HG03066 (cell line): ENCODE data around the gene ARL10.
A peak's percentile ranks its signal among the peaks of the same experiment; 100 is the strongest.

Experiments
- ATAC-seq: cut with Tn5 transposase; IDR thresholded peaks from one replicate; pipeline ENCODE4 v1.9.1; 2021; ENCODE audit warnings: low read depth; ENCODE audit not compliant: unreplicated experiment

The ARL10 gene

DNA sequence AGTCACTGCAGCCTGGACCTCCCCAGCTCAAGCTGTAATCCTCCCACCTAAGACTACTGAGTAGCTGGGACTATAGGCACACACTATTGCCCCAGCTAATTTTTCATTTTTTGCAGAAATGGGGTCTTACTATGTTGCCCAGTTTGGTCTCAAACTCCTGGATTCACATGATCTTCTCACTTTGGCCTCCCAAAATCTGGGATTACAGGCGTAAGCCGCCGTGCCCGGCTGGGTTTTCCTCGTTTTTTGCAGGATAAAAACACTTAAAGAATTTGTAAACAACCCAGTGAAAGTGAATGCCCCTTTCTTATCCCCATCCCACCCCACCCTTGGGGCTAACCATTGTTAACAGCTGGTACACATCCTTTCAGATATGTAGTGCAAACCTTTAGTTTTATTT, 43.3 kb downstream of the ARL10 start:
- no peak for ATAC-seq

DNA sequence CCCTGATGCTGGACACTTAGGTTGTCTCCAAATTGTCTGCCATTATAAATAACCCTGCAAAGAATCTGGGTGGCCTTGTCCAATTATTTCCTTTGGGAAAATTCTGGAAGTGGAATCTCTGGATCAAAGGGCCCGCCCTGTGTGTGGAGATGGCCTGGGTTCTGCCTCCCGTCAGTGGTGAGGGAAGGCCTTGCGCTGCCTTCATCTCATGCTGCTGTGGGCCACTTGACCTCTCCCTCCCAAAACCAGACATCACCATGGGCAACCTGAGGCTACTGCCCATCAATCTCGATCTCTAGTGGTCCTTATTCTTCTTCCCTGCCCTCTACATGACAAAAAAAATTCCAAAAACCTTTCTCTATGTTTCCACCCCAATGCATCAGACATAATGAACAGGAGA, 44.5 kb downstream of the ARL10 start:
- no peak for ATAC-seq

DNA sequence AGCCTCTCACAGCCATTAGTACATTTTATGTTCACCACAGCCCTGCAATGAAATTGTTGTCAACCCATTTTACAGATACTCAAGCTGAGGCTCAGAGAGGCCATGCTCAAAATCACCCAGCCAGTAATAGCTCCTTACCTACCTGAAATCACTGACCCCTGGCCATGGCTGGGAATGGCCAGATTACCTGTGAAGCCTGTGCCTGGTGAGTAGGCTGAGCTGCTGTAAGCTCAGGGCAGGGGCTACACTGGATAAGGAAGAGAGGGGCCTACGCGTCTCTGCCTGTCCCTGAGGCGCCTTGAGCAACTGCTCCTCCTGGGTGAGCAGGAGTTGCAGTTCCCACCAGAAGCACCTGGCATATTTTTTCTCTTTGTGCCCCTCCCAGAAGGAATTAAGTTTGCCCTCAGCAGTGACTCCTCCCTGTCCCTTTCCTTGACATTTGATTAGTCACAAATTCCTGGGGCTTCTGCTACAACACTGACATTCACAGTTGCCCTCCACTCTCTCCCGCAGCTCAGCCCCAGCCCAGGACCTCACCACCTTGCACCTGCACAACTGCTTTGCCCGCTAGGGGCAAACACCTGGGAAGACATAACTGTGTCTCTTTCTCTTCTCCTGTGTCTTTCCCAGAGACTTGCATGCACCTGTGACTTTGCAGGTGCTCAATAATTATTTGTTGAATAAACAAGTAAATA, 45.3 kb downstream of the ARL10 start:
- no peak for ATAC-seq

GRCh38 chr5:176412517-176413254, 47.4 kb downstream of the ARL10 start:
- ATAC-seq: no peak

- ATAC-seq: no peak
These were observed 47.9 kb downstream of the ARL10 start for GRCh38 chr5:176413255-176413565.

DNA sequence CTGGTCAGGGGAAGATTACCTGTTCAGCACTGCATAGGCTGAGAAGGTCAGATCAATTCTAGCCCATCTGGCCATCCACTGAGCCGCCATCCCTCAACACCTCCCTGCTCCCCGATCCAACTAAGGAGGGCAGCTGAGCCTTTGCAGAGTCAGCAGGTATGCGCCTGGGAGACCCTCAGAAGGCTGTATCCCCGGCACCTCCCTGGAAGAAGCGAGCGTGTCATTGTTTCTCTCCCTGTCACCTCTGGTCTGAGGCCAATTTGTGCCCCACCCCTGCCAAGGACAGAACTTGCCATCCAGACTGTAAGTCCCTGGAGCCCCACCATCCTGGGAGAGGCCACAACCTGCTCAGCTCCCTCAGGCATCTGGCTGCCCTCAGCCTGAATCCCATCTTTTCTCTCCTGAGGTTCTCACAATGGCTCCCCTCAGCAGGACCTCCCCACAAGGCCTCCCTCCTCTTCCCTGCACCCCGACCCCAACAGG, 48.5 kb downstream of the ARL10 start:
- ATAC-seq: no peak

DNA sequence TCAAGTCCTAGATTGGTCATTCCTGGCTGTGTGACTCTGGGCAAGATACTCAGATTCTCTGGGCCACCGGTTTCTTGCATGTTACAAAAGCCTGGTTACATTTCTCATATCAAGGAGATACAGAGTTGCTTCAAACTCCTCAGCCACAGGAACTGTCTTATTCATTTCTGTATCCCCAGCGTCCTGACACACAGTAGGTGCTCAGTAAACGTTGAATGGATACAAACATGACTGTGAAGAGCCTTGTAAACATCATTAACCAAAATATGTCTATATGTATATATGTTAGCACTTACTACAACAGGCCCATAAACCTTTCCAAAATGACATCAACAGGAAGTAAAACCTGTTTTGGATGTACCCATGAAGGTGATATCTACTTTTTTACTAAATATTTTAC, 49.4 kb downstream of the ARL10 start:
- no peak for ATAC-seq

DNA sequence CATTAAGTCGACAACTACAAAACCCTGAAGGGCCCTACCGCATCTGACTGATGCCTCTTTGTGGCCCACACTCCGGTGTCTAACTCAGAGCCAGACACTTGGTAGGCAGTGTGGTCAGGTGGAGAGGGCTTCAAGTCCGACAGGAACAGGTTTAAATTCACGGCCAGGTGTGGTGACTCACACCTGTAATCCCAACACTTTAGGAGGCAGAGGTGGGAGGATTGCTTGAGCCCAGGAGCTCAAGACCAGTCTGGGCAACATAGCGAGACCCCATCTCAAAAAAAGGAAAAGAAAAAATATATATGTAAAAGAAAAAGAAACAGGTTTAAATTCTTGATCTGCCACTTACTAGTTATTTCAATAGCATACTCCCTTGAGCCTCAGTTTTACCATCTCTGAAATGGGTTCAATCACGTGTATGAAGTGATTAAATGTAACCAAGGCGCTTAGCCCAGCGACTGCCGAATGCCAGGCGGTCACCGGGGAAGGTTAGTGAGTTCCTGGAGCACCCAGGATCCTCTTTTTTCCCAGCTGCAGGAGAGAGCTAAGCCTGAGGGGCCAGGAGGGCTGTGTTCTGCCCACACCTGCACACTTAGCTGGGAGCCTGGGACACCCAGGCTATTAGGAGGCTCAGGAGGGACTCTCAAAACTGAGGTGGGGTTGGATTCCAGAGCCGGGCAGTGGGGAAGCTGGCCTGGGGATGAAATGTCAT, 50.1 kb downstream of the ARL10 start:
- no peak for ATAC-seq

- peak; percentile 91 for ATAC-seq
These were observed 51.0 kb downstream of the ARL10 start, which contains the start of gene CLTB for GRCh38 chr5:176415952-176416924. Gene CLTB (minus strand): TSS chr5:176416539. CDS start chr5:176416363, 176 bp downstream.

DNA sequence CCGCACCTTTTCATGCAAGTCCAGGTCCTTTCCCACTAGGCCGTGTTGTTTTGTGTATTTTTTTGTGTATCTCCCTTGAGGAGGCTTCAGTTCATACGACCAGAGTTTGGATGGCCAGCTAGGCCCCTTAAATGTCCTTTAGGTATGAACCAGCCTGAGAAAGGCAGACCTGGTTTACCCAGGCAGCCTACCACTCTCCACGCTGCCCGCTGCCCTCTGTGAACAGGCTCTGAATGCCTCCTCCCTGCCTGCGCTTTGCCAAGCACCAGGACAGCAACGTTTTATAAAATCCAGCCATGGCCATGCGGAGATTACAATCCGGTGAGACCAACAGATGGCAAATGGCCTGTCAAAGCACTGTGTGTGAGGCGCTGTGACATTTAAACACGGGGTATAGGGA, 51.7 kb downstream of the ARL10 start:
- ATAC-seq: no peak

DNA sequence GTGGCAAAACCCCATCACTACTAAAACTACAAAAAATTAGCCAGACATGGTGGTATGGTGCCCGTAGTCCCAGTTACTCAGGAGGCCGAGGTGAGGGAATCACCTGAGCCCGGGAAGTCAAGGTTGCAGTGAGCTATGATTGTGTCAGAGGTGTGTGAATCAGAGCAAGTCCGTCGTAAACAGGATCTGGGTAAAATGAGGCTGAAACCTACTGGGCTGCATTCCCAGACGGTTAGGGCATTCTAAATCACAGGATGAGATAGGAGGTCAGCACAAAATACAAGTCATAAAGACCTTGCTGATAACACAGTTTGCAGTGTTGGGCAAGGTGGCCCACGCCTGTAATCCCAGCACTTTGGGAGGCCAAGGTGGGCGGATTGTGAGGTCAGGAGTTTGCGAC, 53.0 kb downstream of the ARL10 start:
- no peak for ATAC-seq

DNA sequence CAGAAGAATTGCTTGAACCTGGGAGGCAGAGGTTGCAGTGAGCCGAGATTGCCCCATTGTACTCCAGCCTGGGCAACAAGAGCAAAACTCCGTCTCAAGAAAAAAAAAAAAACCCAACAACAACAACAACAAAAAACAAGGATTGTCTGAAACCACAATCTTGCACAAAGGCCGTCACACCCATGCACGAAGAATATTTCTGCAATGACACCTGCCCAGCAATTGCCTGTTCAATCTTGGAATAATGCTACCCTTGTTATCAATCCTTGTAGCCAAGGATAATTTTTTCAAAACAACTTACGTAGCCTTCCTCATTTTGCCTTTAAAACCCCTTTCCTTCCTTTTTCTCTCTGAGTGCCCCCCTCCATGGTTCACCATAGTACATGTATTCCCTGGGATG, 54.8 kb downstream of the ARL10 start:
- no peak for ATAC-seq

- ATAC-seq: no peak
These were observed 55.8 kb downstream of the ARL10 start for GRCh38 chr5:176420972-176421544.

DNA sequence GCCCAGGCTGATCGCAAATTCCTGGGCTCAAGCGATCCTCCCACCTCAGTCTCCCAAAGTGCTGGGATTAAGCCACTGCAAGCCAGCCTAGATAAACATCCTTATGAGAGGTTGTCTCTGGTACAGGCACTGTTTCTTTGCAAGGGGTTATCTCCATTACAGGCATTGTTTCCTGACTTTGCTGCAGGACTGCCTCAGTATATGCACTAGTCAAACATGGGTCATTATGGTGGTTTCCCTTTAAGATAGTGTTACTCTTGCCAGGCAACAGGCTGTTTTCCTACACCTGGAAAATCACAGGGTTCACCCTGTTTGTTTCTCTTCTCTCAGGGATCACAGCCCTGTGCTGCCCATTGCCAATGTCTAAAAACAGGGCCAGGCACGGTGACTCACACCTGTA, 58.9 kb downstream of the ARL10 start:
- no peak for ATAC-seq

DNA sequence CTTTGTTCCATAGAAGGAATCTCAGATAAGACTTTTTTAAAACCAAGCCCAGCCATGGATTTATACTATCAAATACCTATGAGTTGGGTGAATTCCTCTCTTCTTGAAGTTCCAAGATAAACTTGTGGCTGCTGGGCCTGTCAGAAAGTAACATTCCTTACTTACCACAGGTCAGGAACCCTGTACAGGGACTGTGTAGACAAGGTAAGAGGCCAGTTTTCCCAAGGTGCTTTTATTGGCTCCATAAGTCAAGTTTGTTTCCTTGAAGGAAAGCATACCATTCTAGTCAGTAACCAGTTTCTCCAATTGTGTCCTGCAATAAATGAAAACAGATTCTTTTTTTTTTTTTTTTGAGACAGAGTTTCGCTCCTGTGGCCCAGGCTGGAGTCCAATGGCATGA, 59.9 kb downstream of the ARL10 start:
- no peak for ATAC-seq

GRCh38 chr5:176425791-176426190, 60.5 kb downstream of the ARL10 start:
- ATAC-seq: no peak

DNA sequence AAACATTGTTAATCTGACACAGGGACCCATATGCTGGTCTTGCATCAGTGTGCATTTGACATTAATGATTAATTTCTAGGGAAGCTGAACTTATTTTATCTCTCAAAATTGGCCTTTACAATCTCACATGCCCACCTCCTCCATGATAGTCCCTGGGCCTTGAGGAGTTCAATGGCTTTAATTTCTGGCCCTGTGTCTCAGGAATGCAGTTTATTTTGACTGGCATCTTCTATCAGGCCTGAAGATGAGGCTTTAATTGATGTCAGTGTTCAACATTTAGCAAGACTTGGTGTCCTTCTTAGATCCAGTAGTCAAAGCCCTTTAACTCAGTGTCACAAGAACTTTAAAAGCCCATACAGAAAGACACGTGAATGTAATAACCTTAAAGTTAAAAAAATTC, 61.6 kb downstream of the ARL10 start:
- ATAC-seq: no peak

DNA sequence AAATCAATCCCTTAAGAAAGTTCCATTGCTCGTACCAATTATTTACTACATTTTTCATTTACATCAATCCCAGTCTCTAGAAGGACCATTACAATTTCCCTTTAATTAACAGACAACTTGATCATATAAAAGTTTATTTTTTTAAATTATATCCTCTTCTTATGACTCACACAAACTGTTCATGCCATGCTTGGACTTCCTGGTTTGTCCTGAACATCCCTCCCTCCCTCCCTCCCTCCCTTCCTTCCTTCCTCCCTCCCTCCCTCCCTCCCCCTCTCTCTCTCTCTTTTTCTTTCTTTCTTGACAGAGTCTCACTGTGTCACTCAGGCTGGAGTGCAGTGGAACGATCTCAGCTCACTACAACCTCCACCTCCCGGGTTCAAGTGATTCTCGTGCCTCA, 62.7 kb downstream of the ARL10 start:
- ATAC-seq: no peak

- ATAC-seq: no peak
These were observed 64.7 kb downstream of the ARL10 start for GRCh38 chr5:176429972-176430371.
